NCI-H82 (cell line): Measurements from ENCODE around the gene SURF1.

Source experiments
- DNase-seq: peaks from one replicate; lab custom pipeline; 2025; lab: John Stamatoyannopoulos, UW

Gene SURF1

DNA sequence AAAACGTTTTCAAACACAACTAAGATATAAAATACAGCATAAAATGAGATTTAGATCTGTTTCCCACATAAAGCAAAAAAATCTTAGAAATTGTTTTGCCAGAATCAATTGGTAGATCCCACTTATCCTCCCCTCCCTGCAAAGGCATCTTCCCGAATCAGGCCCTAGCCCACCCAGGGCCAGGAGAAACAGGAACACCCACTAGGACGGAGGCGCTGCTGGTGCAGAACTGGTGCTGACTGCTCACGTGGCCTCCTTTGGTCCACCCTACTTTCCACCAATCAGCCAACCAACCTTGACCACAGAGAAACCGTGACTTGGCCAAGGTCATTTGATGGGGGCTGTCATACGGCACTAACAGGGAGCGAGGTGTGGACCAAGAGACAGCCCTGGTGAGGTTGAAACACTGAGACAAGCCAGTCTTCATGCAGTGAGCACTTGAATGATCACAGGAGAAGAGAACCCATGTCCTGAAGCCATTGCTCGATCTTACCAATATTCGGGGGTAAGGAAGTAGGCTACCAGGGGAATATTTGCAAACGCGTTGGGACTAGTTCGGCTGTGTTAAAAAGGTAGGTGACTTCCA is 5.3 kb upstream of the SURF1 start:
- no peak for DNase-seq

DNA sequence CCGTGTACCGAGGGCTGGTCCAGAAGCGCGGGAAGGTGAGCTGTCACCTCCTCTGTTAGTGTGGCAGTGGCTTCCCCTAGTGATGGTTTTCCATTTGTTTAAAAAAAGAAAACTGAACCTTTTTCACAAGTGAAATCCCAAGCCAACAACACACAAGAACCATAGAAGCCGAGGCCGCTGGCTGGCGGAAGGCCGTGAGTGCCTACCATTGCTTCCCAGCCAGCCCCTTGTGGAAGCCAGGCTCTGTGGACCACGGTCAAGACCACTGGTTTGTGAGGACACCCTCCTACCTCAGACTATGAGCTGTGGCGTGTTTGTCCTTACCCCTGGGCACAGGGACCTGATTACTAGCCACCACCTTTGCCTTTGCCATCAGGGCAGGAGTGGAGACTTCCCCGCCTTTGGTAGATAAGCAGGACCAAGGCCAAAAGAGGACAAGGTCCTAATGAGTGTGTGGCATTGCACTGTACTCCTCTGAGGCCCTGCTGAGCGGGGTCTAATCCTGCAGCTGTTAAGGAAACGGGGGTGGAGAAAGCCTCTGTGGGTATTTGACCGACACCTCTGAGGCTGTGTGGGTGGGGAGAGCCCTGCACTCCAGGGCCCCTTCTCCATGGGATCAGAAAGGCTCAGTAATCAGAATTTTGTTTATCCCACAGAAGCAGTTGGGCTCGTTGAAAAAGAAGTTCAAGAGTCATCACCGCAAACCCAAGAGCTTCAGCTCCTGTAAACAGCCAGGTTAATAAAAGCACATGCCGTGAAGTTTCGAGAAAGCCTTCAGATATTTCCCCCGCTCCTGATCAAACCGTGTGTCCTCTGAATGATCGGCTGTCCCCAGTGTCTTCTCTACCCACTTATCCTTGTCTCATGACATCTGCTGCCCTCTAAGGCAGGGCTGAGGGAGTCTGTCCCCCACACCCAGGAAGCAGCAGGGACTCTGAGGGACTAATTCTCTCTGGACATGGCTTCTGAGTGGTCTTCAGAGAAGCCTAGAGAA is 4.4 kb upstream of the SURF1 start:
- peak; percentile 45 for DNase-seq

GRCh38 chr9:133359399-133360175 is 3.3 kb upstream of the SURF1 start:
- DNase-seq, result peak; percentile 72

- no peak for DNase-seq
Observed at GRCh38 chr9:133357656-133358055, 1.4 kb upstream of the SURF1 start.

GRCh38 chr9:133355881-133356357 is 368 bp downstream of the SURF1 start:
- peak; percentile 41 for DNase-seq

- no peak for DNase-seq
Observed at GRCh38 chr9:133354766-133355165, 1.5 kb downstream of the SURF1 start.

DNA sequence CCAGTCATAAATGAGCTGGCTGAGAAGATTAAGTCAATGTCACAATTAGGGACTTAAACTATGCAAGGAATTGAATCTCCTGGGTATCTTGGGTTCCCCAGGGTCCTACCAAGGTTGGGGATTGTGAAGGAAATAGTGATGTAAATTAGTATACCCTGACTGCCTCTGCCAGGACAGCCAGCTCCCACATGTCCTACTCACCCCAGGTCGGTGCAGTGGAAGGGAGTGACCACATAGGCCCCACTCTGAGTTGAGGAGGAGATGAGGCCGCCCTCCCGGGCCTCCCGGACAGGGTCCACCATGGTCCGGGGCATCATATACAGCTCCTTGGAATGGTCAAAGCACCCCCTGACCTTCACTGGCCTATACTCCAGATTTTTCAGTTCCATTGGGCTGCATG is 2.7 kb downstream of the SURF1 start:
- DNase-seq, result peak; percentile 53

GRCh38 chr9:133352635-133353340 is 3.5 kb downstream of the SURF1 start:
- DNase-seq, result peak; percentile 48

GRCh38 chr9:133351908-133352634 is 4.2 kb downstream of the SURF1 start:
- DNase-seq, result peak; percentile 83

- no peak for DNase-seq
Observed at GRCh38 chr9:133351526-133351907, 4.8 kb downstream of the SURF1 start.

DNA sequence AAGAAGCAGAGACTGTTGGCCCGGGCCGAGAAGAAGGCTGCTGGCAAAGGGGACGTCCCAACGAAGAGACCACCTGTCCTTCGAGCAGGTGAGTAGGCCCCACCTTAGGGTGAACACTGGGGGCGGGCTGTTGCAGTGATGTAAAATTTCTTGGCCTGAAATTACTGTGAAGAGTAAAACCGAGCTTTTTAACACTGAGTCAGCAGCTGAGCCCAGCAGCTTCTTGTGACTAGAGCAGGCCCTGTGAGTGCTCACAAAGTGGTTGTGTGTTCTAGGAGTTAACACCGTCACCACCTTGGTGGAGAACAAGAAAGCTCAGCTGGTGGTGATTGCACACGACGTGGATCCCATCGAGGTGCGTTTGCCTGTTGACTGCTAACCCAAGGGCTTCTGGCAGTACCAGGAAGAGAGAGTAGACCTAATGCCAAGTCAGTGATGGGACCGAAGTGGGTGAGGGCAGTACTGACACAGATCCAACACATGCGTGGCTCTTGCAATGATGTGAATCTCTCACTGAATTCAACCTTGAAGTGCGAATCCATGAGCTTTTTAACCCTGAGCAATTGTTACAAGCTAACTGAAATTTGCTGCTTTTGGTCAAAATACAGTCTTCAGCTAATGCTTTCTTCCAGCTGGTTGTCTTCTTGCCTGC is 6.2 kb downstream of the SURF1 start:
- DNase-seq, result no peak

GRCh38 chr9:133348718-133349573 is 7.3 kb downstream of the SURF1 start:
- DNase-seq, result no peak

DNA sequence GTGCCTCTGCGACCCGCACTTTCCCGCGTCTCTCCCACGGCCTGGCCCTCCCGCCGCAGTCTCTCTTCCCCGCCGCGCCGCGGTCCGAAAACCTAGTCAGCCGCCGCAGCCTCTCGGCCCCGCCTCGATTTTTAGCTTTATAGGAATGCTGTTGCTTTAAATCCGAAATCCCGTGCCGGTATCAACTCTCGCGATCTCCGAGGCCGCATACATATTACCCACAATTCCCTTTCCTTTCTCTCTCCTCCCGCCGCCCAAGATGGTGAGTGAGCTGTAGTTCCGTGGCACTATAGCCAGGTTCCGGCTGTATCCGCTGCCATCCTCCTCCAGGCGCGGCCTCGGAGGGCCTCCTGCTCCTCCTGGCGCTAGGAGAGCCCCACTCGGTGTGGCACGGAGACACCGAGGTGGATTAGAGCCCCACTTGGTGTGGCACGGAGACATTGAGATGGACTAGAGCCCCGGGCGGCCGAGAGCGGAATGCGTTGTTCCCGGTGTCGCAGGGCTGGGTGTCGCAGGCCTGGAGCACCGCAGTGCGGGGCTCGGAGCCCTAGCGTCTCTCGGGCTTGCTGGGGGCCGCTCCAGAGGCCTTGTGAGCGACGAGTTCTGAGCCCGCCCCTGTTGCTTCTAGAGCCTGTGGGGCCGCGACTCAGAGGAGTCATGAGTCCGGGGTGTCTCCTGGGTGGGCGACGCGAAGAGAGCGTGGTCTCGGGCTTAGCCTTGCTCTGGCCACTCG is 8.1 kb downstream of the SURF1 start, which contains the start of the genes MED22 and RPL7A:
Gene MED22 (minus strand): TSS at position 147 of the 733 bp plus-strand sequence. CDS start 1,469 bp downstream, outside the sequence.
Gene RPL7A (plus strand): TSS at position 234 of the 733 bp plus-strand sequence. CDS start 26 bp downstream, at position 260.
- DNase-seq, result peak; percentile 97

GRCh38 chr9:133347515-133347984 is 8.7 kb downstream of the SURF1 start:
- peak; percentile 64 for DNase-seq

GRCh38 chr9:133346021-133346785 is 10.1 kb downstream of the SURF1 start:
- no peak for DNase-seq

GRCh38 chr9:133345596-133345995 is 10.7 kb downstream of the SURF1 start:
- DNase-seq, result no peak

DNA sequence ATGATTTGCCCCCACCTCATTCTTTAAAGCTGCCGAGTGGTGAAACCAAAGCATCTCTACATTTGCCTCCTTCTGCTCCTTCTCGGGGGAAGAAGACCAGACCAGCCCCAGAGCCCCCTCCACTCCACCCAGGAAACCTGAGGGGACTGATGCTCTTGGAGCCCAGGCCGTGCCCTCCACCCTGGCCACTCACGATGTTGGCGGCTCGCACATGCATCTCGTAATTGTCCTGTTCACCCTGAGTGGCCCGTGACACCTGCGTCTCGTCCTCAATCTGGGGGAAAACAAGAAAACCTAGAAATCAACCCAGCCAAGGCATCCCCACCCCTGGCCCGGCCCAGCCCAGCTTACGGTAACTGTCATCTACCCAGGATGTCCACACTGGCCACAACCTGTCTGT is 11.3 kb downstream of the SURF1 start:
- DNase-seq, result no peak

- no peak for DNase-seq
Observed at GRCh38 chr9:133344071-133344470, 12.2 kb downstream of the SURF1 start.
